ENCODE measurements around the gene PECR.
"Not testable (repeated sequence)": the region's sequence is repeated elsewhere in the genome, so short reads cannot be mapped to it uniquely, and the experiment has no call there.

PECR gene

GRCh38 chr2:216104691-216105090 is 23.1 kb upstream of the PECR start:
- DNase-seq (ENCODE audit: low read depth), result no peak

GRCh38 chr2:216103213-216103612 is 21.6 kb upstream of the PECR start:
- no peak for DNase-seq (ENCODE audit: low read depth)

GRCh38 chr2:216101109-216101508 is 19.5 kb upstream of the PECR start:
- no peak for DNase-seq (ENCODE audit: low read depth)

DNA sequence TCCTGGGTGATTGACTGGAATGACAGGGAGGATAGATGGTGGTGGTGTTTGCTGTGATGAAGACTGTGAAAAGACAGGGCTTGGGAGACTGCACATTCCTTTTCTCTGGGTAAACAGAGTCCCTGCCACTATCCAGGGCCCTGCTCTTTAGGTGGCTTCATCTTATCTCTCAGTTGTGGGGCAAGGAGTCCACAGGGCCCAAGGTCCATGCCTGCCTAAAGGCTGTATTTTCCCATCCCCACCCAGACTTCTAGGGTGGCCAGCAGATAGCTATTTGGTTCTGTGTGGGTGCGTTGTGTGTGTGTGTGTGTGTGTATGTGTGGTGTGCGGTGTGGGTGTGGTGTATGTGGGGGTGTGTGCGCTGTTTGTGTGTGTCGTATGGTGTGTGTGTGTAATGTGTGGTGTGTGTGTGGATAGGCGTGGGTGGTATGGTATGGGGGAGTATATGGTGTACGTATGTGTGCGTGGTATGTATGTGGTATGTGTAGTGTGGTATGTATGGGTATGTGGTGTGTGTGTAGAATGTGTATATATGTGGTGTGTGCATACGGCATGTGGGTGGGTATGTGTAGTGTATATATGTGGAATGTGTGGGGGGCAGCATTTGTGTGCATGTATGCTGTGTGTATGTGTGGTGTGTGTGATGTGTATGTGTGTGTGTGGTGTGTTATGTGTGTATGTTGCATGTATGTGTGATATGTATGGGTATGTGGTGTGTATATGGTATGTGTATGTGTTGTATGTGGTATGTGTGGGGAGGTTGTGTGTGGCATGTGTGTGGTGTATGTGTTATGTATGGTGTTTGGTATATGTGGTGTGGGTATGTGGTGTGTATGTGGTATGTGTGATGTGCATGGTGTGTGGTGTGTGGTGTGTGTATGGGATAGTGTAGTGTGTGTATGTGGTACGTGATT is 17.1 kb upstream of the PECR start:
- DNase-seq (ENCODE audit: low read depth), result no peak

DNA sequence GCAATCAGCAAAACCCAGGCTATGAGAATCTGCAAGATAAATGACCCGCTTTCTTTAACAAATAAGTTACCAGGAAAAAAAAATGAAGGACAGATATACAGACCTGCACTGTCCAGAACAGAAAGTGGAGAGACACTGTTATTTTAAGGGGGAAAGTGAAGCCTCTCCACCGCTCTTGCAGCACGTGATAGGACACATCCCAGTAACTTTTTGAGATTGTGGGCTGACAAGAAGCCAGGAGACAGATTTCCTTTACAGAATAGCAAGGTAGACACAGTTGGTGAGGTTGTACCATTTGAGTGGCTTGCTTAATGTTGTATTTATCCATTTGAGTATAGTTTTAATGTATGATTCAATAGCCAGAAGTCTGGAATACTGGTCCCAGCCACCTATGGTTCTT is 13.1 kb upstream of the PECR start:
- no peak for DNase-seq (ENCODE audit: low read depth)

GRCh38 chr2:216092646-216093045 is 11.0 kb upstream of the PECR start:
- no peak for DNase-seq (ENCODE audit: low read depth)

- DNase-seq (ENCODE audit: low read depth), result no peak
These were observed 8.8 kb upstream of the PECR start for GRCh38 chr2:216090369-216090786.

DNA sequence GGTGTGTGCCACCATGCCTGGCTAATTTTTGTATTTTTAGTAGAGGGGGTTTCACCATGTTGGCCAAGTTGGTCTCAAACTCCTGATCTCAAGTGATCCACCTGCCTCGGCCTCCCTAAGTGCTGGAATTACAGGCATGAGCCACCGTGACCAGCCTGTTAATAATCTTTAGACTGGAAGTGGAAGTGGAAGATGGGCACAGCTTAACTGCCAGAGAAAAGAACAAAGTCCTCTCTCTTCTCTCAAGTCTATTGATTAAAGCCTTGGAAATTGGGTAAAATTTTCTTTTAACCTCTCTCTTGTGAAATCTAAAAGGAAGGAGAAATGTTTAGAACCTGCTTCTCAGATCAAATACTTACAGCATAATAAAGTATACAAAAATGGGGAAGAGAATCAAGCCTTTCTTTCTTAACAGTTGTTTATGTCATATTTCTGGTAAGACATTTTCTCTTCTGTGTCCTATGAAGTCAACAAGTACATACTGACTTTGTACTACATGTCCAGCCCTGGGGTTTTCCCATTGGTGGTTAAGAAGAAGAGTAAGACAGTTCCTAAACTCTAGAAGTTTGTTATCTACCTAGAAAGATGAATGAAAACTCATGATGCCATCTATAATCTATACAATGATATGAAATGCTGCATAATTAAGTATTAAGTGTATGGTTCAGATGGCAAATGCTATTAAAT is 4.7 kb upstream of the PECR start:
- no peak for DNase-seq (ENCODE audit: low read depth)

- no peak for DNase-seq (ENCODE audit: low read depth)
These were observed 2.9 kb upstream of the PECR start for GRCh38 chr2:216084547-216084946.

- peak; percentile 96 for DNase-seq (ENCODE audit: low read depth)
These were observed 2.1 kb upstream of the PECR start for GRCh38 chr2:216083464-216084281.

DNA sequence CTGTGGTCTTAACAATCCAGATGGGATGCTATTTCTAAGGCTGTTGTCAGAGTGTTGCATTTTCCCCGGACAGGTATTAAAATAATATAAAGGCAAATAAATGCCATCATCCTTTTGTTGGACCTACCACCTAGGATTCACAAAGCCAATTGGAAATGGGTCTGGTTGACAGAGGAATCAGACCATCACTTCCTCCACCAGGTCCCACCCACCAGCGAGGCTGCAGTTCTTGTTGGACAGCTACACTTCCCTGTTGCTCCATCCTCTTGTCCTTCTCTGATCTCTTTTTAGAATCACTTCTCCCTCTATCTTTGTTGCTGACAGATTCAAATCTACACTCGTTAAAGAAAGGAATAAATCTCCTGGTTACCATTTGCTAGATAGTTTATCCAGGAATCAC is 1.2 kb upstream of the PECR start:
- no peak for DNase-seq (ENCODE audit: low read depth)

- DNase-seq (ENCODE audit: low read depth), result no peak
These were observed 605 bp upstream of the PECR start for GRCh38 chr2:216082117-216082711.

- DNase-seq (ENCODE audit: low read depth), result no peak
These were observed 597 bp downstream of the PECR start for GRCh38 chr2:216081012-216081411.

DNA sequence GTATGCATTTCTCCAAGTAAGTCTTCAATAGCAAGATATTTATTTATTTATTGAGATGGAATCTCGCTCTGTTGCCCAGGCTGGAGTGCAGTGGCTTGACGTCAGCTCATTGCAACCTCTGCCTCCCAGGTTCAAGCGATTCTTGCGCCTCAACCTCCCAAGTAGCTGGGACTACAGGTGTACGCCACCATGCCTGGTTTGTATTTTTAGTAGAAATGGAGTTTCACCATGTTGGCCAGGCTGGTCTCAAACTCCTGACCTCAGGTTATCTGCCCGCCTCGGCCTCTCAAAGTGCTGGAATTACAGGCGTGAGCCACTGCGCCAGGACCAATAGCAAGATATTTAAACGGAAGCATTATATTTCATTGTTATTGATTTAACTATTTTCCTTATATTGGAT is 1.6 kb downstream of the PECR start:
- not testable (repeated sequence) for DNase-seq (ENCODE audit: low read depth)

GRCh38 chr2:216078776-216079175 is 2.8 kb downstream of the PECR start:
- DNase-seq (ENCODE audit: low read depth), result no peak

- DNase-seq (ENCODE audit: low read depth), result no peak
These were observed 5.8 kb downstream of the PECR start for GRCh38 chr2:216075510-216076485.

DNA sequence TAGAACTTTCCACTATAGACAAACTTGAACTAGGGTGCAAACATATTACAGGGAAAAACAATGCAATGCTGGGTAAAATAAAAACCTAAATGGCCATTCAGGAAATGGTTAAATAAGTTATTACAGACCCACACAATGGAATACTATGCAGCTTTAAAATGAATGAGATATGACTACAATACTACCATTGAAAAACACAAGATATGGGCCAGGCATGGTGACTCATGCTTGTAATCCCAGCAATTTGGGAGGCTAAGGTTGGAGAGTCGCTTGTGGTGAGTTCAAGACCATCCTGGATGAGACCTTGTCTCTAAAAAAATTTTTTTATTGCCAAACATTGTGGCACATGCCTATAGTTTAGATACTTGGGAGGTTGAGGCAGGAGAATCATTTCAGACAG is 6.8 kb downstream of the PECR start:
- no peak for DNase-seq (ENCODE audit: low read depth)

DNA sequence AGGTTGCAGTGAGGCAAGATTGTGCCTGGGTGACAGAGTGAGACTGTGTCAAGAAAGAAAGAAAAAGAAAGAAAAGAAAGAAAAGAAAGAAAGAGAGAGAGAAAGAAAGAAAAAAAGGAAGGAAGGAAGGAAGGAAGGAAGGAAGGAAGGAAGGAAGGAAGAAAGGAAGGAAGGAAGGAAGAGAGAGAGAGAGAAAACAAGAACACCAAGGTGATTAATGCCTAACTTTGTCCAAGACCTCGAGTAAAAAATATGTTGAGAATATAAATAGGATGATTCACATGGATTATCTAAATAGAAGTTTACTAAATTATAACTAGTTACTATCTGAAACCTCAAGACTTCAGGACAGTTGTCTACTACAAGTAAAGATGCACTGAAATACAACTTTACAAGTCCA is 7.2 kb downstream of the PECR start:
- no peak for DNase-seq (ENCODE audit: low read depth)

- no peak for DNase-seq (ENCODE audit: low read depth)
These were observed 7.8 kb downstream of the PECR start for GRCh38 chr2:216073773-216074172.

DNA sequence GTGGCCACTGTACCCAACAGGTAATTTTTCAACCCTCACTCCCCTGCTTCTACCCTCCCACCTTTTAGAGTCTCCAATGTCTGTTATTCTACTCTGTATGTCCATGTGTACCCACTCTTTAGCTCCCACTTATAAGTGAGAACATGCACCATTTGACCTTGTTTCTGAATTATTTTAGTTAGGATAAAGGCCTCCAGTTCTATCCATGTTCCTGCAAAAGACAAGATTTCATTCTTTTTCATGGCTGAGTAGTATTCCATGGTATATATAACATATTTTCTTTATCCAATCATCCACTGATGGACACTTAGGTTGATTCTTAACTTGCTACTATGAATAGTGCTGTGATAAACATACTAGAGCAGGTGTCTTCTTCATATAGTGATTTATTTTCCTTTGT is 9.1 kb downstream of the PECR start:
- no peak for DNase-seq (ENCODE audit: low read depth)

Measured in non-pigmented ciliary epithelial cell (primary cell).